RWPE2 (cell line): ENCODE results near the gene TEX264.
A peak's percentile ranks its signal among the peaks of the same experiment; 100 is the strongest.

ENCODE experiments used
- ATAC-seq: fragments of 200-7000 bp; cut with Tn5 transposase; 3 replicates; pipeline ENCODE4 v1.9.1; 2021; ENCODE audit warnings: low read depth
- DNase-seq: peaks from one replicate; pipeline ENCODE4 v3.0.0-alpha.2; 2020; ENCODE audit warnings: low spot score
- H3K27ac ChIP-seq: fragments of 450-650 bp; 2 replicates; pipeline ENCODE4 v1.5.1; 2017; ENCODE audit warnings: mild to moderate bottlenecking; ENCODE audit not compliant: poor library complexity, severe bottlenecking
- H3K27me3 ChIP-seq: fragments of 250-450 bp; sonication (Bioruptor Pico); 2 replicates; pipeline ENCODE4 v1.5.1; 2021; ENCODE audit warnings: mild to moderate bottlenecking, moderate library complexity; ENCODE audit not compliant: insufficient read depth, poor library complexity, severe bottlenecking
- H3K36me3 ChIP-seq: fragments of 250-450 bp; sonication (Bioruptor Pico); 2 replicates; pipeline ENCODE4 v1.5.1; 2020; ENCODE audit warnings: low read depth, mild to moderate bottlenecking, moderate library complexity
- H3K4me1 ChIP-seq: fragments of 250-450 bp; sonication (Bioruptor Pico); 2 replicates; pipeline ENCODE4 v1.5.1; 2021; ENCODE audit warnings: mild to moderate bottlenecking, moderate library complexity; ENCODE audit not compliant: insufficient read depth, poor library complexity, severe bottlenecking
- H3K4me3 ChIP-seq: fragments of 250-450 bp; sonication (Bioruptor Pico); 2 replicates; pipeline ENCODE4 v1.5.1; 2021; ENCODE audit warnings: mild to moderate bottlenecking, moderate library complexity; ENCODE audit not compliant: severe bottlenecking
- H3K9me3 ChIP-seq: fragments of 250-450 bp; sonication (Bioruptor Pico); 2 replicates; pipeline ENCODE4 v1.5.1; 2021; ENCODE audit warnings: mild to moderate bottlenecking, moderate library complexity; ENCODE audit not compliant: severe bottlenecking
- TF ChIP-seq, protein P1 (sequence below): fragments of 450-650 bp; IDR thresholded peaks from one replicate; pipeline ENCODE4 v1.5.1; 2017; ENCODE audit warnings: mild to moderate bottlenecking, moderate library complexity; ENCODE audit not compliant: poor library complexity, severe bottlenecking

Gene TEX264, protein sequence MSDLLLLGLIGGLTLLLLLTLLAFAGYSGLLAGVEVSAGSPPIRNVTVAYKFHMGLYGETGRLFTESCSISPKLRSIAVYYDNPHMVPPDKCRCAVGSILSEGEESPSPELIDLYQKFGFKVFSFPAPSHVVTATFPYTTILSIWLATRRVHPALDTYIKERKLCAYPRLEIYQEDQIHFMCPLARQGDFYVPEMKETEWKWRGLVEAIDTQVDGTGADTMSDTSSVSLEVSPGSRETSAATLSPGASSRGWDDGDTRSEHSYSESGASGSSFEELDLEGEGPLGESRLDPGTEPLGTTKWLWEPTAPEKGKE

DNA sequence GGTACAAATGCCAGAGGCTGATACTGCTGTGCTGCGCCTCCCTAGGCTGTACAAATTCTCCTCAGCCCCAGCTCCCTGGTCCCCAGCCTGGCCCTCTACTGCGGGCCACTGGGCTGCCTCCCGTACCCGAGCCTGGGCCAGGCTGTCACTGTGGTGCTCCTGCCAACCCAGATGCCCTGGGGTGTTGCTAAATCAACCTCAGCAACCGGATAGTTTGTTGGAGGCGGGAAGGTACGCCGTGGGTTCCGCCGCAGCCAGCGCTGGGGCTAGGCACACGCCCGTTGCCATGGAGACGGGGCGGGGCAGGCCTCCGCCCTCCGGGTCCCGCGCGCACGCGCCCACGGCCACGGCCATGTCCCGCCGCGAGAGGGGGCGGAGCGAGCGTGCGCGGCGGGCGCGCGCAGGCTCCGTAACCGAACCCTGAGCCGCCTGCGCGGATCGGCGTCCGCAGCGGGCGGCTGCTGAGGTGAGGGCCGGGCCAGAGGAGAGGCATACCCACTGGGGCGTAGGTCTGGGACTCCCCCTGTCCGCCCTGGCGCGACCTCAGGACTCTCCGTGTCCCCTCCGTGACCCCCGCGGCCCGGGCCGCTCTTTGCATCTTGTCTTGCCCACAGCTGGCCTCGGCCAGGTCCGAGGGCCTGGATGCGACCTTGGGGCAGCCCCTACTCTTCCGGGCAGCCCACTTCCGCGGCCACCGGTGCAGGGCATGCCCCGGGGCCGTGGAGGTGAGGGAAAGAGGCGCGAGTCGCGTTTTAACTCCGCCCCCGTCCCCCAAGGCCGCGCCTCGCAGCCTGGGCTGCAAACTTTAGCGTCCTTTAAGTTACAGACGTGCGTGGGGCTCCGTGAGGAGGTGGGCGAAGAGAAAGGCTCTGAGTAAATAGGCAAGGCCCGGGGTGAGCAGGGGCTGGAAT is at the start of gene TEX264:
TEX264 (plus strand) TSS at position 430 of the 911 bp plus-strand sequence. CDS start 3,053 bp downstream, outside the sequence.
- Histone ChIP-seq H3K9me3 (no peaks in the 10 kb centered on the region), H3K27ac (peak within 1 kb of the TSS; percentile 71), H3K36me3 (peaks cover 6% of the 10 kb centered on the region), H3K27me3 (no peaks in the 10 kb centered on the region), H3K4me3 (peak within 1 kb of the TSS; percentile 53), H3K4me1 (peaks cover 11% of the 10 kb centered on the region)
- TF ChIP-seq, protein P1, sequence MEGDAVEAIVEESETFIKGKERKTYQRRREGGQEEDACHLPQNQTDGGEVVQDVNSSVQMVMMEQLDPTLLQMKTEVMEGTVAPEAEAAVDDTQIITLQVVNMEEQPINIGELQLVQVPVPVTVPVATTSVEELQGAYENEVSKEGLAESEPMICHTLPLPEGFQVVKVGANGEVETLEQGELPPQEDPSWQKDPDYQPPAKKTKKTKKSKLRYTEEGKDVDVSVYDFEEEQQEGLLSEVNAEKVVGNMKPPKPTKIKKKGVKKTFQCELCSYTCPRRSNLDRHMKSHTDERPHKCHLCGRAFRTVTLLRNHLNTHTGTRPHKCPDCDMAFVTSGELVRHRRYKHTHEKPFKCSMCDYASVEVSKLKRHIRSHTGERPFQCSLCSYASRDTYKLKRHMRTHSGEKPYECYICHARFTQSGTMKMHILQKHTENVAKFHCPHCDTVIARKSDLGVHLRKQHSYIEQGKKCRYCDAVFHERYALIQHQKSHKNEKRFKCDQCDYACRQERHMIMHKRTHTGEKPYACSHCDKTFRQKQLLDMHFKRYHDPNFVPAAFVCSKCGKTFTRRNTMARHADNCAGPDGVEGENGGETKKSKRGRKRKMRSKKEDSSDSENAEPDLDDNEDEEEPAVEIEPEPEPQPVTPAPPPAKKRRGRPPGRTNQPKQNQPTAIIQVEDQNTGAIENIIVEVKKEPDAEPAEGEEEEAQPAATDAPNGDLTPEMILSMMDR: no peak
- DNase-seq (peak; percentile 79), ATAC-seq (peak; percentile 67)

DNA sequence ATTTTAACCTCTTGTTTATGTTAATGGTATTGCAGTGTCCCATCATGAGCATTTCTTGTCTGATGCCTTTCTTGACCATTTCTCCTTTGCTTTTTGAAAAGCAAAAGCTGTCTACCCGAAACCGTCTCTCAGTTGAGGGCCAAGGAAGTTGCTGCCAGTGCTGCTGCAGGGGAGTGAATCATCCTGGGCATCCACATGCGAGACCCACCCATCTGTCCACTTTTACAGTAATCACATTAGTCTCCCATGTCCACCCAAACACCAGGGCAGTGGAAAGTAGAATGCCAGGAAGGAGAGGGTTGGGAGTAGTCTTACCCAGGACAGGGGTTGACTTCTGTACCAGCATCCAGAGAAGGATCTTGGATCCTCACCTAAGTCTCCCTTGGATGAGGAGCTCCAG is 48.6 kb upstream of the TEX264 start:
- DNase-seq (no peak), ATAC-seq (no peak)
- TF ChIP-seq, protein P1: no peak
- H3K4me3 ChIP-seq: no peak overlapping the region
- H3K27me3 ChIP-seq: no peaks in the 10 kb centered on the region
- H3K36me3 ChIP-seq: no peaks in the 10 kb centered on the region
- H3K27ac ChIP-seq: no peak overlapping the region
- H3K4me1 ChIP-seq: peaks cover 6% of the 10 kb centered on the region
- no peaks in the 10 kb centered on the region for H3K9me3 ChIP-seq

DNA sequence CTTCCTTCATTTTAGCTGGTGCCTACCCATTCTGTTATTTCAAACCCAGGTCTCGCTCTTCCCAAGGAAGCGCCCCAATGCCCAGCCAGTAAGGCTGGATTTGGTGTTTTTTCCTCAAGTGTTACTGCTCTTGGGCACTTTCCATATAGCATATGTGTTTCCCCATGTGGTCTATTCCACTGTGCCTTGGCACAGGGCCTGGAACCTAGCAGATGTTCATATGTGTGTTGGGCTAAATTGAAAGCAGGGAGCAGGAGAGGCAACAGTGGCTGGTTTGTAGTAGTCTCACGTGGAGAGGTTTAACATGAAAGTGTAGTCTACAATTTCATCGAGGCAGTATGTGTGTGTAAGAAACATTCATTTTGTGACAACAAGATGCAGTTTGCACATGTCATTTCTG is 48.2 kb upstream of the TEX264 start:
- DNase-seq (no peak), ATAC-seq (no peak)
- TF ChIP-seq, protein P1: no peak
- Histone ChIP-seq H3K27ac (no peak overlapping the region), H3K9me3 (no peaks in the 10 kb centered on the region), H3K36me3 (peaks cover under 1% of the 10 kb centered on the region; the same call in 1 of the 2 replicates), H3K4me1 (peaks cover 6% of the 10 kb centered on the region), H3K4me3 (no peak overlapping the region), H3K27me3 (no peaks in the 10 kb centered on the region)

DNA sequence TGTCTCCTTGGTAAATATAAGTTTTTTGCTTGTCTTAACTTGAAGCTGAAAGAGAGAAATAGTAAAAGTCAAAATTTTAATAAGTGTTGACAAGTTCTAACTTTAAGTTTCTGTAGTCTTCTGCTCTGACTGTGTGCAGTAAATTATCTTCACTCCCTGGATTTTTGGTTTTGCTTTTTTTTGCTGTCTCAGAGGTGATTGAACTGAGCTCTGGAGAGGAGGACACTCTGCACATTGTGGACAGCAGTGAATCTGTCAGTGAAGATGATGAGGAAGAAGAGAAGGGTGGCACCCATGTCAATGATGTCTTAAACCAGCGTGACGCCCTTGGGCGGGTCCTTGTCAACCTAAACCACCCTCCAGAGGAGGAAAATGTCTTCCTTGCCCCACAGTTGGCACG is 40.5 kb upstream of the TEX264 start:
- H3K4me3 ChIP-seq: no peak overlapping the region
- TF ChIP-seq, protein P1: no peak
- no peaks in the 10 kb centered on the region for H3K27me3 ChIP-seq
- H3K4me1 ChIP-seq: no peaks in the 10 kb centered on the region
- H3K9me3 ChIP-seq: no peaks in the 10 kb centered on the region
- H3K36me3 ChIP-seq: peaks cover 47% of the 10 kb centered on the region
- no peak for ATAC-seq
- H3K27ac ChIP-seq: no peak overlapping the region
- no peak for DNase-seq
